ENCODE results near the gene ARL5B. TPM values are rescaled to one million over a fixed set of nuclear protein-coding genes. Genes with fewer than 3 reads are reported as not detected.

Gene ARL5B
- total and polyA plus RNA-seq, 9 of the 15 experiments (the other 6 are each of a cell fraction or from before 2014, with no cell fraction given), result 4.1 to 22.2 (median 15.1) TPM

DNA sequence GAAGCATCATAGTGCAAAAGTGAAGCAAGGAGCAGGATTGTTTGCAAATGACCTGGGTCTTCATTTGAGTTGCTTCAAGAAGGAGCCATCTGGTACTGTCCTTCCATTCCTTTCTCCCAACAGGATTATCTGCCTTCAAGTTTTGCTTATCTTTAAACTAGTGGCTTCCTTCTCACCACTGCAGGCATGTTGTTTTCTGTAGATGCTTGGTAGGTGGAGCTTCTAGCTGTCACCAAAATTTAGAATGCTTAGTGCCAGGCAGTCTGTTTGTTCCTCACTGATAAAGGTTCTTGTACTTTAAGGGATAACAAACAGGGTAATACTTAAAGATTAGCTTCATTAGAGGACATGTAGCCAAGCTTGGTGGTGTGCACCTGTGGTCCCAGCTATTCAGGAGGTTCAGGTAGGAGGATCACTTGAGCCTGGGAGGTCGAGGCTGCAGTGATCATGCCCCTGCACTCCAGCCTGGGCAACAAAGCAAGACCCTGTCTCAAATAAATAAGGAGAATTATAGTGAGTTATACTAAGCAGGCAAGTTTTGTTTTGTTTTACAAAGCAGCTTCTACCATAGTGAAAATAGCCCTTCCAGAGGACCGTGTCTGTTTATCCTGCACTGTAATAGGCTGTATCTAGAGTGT, 5.7 kb downstream of the ARL5B start:
- H3K9me3 ChIP-seq (replicated peaks; ENCODE audit: control insufficient read depth, insufficient read depth, low read depth, low read length), result no peaks in the 10 kb centered on the region
- H3K27ac ChIP-seq (ENCODE audit: extremely low read depth, low read depth, low read length), result no peak overlapping the region
- CTCF ChIA-PET (ENCODE audit: low intra/inter-chr PET ratio), result no interaction called here
- H3K4me1 ChIP-seq (replicated peaks in 1 of 2; ENCODE audit: control insufficient read depth in 2 of 2, insufficient read depth in 2 of 2, low read length in 2 of 2), result peaks cover 0 to 11% of the 10 kb centered on the region in 2 experiments; a peak in 3 of 5 replicates
- 74% methylated on average over 2 of the region's 2 CpGs for WGBS (ENCODE audit: insufficient coverage, low coverage, missing lambda C conversion rate)
- H2AFZ ChIP-seq (ENCODE audit: low read depth, low read length), result no peak overlapping the region
- no peaks in the 10 kb centered on the region for H3K27me3 ChIP-seq (ENCODE audit: control insufficient read depth in 2 of 2, insufficient read depth in 2 of 2, low read length in 2 of 2)
- no peaks in the 10 kb centered on the region for H3K9me1 ChIP-seq (ENCODE audit: control insufficient read depth, insufficient read depth, low read length)
- FAIRE-seq (no peak), DNase-seq (ENCODE audit: extremely low read depth in 1 of 4, low spot score in 3 of 4) (peak in 2 of 4 experiments; percentile 22 to 34), ATAC-seq (no peak; the same call in 1 of the 3 replicates)
- POLR2A ChIA-PET, result interaction anchor here (0.6 kb wide), 1 partner anchor 683 kb away, joined by 3 read pairs; no protein-coding TSS in a partner anchor
- in situ Hi-C loops (cut with MboI), result no loop called here
- H3K36me3 ChIP-seq (ENCODE audit: control insufficient read depth, insufficient read depth, low read length), result peaks cover 38% of the 10 kb centered on the region; the same call in 2 of the 3 replicates
- no TSS peak for BruUV-seq (replicated peaks)
- peak overlapping the region; percentile 44 for H3K4me2 ChIP-seq (ENCODE audit: insufficient read depth, low read length)
- no peak overlapping the region for H3K9ac ChIP-seq (ENCODE audit: insufficient read depth in 1 of 2, low read depth in 2 of 2, low read length in 2 of 2)
- TF ChIP-seq TCF3 (CRISPR knock-in tag; IDR thresholded peaks at IDR 0.05) (peak; percentile 39), NCOR1 (IDR thresholded peaks at IDR 0.05) (no peak), ZC3H4 (CRISPR knock-in tag; IDR thresholded peaks at IDR 0.05; ENCODE audit: borderline replicate concordance) (no peak), POLR2AphosphoS5 (IDR thresholded peaks at IDR 0.05; ENCODE audit: control insufficient read depth, insufficient read depth, low read depth, low read length) (0 out of 2 replicates have a peak, but pooled peaks have one; percentile 28), CBFA2T3 (IDR thresholded peaks at IDR 0.05) (peak; percentile 44), CBFA2T2 (conservative IDR thresholded peaks at IDR 0.05) (0 out of 2 replicates have a peak, but pooled peaks have one; percentile 4)
- peaks cover 81% of the 10 kb centered on the region for H3K79me2 ChIP-seq (ENCODE audit: control insufficient read depth, insufficient read depth, low read length)
- intact Hi-C loops (cut with micrococcal nuclease), result no loop called here
- H3K4me3 ChIP-seq, result no peak overlapping the region
- H4K20me1 ChIP-seq (replicated peaks; ENCODE audit: control insufficient read depth, insufficient read depth, low read length), result 0 out of 2 replicates have a peak, but pooled peaks cover 5% of the 10 kb centered on the region
